ENCODE results near the gene HSPH1.

GRCh38 chr13:31088826-31089420 is 72.8 kb downstream of the HSPH1 start:
- TF ChIP-seq YY1 (IDR thresholded peaks at IDR 0.05; ENCODE audit: insufficient read depth, insufficient read length) (no peak), ZNF274 (IDR thresholded peaks at IDR 0.05; ENCODE audit: low read depth, low read length) (no peak)

Data from NT2/D1 (cell line).